GM12891 (cell line): ENCODE measurements around the gene HUWE1.

Experiments
- DNase-seq: peaks from one replicate; pipeline ENCODE4 v3.0.0; 2011; ENCODE audit warnings: low spot score; ENCODE audit not compliant: insufficient read length
- FAIRE-seq: peaks from 2 replicates; lab custom pipeline; 2011; peaks lifted over from hg19 to GRCh38; lab: Jason Lieb, UNC
- PAX5 ChIP-seq: IDR thresholded peaks from 2 replicates; pipeline ENCODE4 v1.6.1; 2011; ENCODE audit warnings: low read length, moderate library complexity, mild to moderate bottlenecking; ENCODE audit not compliant: insufficient read depth, severe bottlenecking
- POLR2A ChIP-seq: IDR thresholded peaks from 2 replicates; pipeline ENCODE4 v1.6.1; 2011; ENCODE audit warnings: low read depth, low read length, control low read depth
- POLR2AphosphoS5 ChIP-seq: IDR thresholded peaks from 2 replicates; pipeline ENCODE4 v1.6.1; 2011; ENCODE audit warnings: low read depth, low read length, control low read depth
- POU2F2 ChIP-seq: IDR thresholded peaks from 2 replicates; pipeline ENCODE4 v1.6.1; 2011; ENCODE audit warnings: low read depth, mild to moderate bottlenecking, control low read depth, low read length, moderate library complexity
- SPI1 ChIP-seq: IDR thresholded peaks from 2 replicates; pipeline ENCODE4 v1.6.1; 2011; ENCODE audit warnings: low read depth, low read length, control low read depth
- TAF1 ChIP-seq: IDR thresholded peaks from 2 replicates; pipeline ENCODE4 v1.6.1; 2011; ENCODE audit warnings: low read depth, low read length, control low read depth

The HUWE1 gene

DNA sequence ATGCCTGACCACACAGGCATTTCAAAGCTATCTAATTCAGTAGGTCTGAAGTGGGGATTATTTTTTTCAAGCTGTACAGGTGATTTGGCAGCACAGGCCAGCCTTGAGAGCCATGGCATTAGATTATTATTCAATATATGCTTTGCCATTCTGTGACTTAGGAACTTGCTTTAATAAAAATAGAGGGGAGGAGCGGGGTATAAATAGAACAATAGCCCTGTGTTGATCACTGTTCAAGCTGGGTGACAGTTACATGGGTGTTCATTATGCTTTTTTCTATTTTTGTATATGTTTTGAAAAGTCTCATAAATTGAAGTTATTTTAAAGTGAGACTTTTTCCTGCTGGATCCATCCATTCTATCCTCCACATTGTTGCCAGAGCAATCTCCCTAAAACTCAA, 20.3 kb downstream of the HUWE1 start:
- DNase-seq: no peak
- no peak for FAIRE-seq
- TF ChIP-seq PAX5: no peak
- no peak for TF ChIP-seq POLR2AphosphoS5
- TF ChIP-seq POLR2A: no peak
- no peak for TF ChIP-seq POU2F2
- TF ChIP-seq SPI1: no peak
- no peak for TF ChIP-seq TAF1

DNA sequence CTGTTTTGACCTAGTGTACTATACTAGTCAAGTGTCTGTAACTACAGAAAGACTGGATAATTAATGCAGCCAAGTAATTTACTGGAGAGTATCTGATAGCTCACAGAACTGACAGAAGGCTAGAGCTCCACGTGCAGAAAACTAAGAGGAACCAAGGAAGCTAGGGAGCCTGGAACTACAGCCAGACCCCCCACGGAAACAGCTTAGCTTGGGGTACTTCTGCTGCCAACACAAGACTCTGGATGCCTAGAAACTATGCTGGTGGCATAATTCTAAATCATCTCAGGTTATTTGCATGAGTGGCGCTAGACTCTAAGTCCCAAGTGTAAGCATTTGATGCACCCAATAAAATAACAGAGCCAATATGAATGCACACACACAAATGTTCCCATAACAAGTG, 26.5 kb downstream of the HUWE1 start:
- no peak for FAIRE-seq
- TF ChIP-seq PAX5 (no peak), POLR2AphosphoS5 (no peak), POLR2A (no peak), POU2F2 (no peak), SPI1 (no peak), TAF1 (no peak)
- no peak for DNase-seq

DNA sequence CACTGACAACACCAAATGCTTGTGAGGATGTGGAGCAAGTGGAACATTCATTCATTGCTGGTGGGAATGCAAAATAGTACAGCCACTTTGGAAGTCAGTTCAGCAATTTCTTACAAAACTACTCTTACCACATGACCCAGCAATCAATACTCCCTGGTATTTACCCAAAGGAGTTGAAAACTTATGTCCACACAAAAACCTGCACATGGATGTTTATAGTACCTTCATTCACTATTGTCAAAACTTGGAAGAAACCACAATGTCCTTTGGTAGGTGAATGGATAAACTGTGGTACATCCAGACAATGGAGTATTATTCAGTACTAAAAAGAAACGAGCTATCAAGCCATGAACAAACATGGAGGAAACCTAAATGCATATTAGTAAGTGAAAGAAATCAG, 27.5 kb downstream of the HUWE1 start:
- no peak for FAIRE-seq

DNA sequence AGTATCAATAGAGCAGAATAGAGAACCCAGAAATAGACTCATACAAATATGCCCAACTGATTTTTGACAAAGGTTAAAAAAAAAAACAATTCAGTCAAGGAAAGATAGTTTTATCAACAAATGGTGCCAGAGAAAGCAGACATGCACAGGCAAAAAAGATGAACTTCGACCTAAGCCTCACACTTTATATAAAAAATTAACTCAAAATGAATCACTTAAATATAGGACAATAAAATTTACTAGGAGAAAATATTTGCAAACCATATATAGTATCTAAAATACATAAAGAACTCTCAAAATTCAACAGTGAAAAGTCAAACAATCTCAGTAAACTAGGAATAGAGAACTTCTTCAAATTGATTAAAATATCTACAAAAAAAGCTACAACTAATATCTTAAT, 29.7 kb downstream of the HUWE1 start:
- FAIRE-seq: no peak
- TF ChIP-seq PAX5 (no peak), POLR2AphosphoS5 (no peak), SPI1 (no peak), TAF1 (no peak), POU2F2 (no peak), POLR2A (no peak)
- DNase-seq: no peak

More for the DNA sequence above, 27.5 kb downstream of the HUWE1 start:
- DNase-seq: no peak
- no peak for TF ChIP-seq PAX5
- TF ChIP-seq POU2F2: no peak
- no peak for TF ChIP-seq POLR2A
- no peak for TF ChIP-seq POLR2AphosphoS5
- no peak for TF ChIP-seq SPI1
- TF ChIP-seq TAF1: no peak

DNA sequence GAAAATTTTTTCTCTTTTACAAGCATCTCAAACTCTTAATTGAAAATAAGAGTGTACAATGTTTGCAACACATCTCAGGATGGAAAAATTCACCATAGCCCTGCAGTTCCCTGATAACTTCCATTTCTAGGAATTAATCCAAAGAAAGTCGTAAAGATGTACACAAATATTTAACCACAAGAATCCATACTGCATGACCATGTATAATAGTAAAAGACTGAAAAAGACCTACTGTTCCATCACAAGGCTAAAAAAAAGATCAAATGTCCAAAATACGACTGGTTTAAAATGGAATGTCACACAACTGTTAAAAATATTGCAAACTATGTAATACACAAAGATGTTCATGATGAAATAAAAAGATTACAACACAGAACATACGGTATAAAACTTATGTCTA, 32.1 kb downstream of the HUWE1 start:
- TF ChIP-seq PAX5 (no peak), TAF1 (no peak), POU2F2 (no peak), POLR2AphosphoS5 (no peak), POLR2A (no peak), SPI1 (no peak)
- DNase-seq (no peak), FAIRE-seq (no peak)

DNA sequence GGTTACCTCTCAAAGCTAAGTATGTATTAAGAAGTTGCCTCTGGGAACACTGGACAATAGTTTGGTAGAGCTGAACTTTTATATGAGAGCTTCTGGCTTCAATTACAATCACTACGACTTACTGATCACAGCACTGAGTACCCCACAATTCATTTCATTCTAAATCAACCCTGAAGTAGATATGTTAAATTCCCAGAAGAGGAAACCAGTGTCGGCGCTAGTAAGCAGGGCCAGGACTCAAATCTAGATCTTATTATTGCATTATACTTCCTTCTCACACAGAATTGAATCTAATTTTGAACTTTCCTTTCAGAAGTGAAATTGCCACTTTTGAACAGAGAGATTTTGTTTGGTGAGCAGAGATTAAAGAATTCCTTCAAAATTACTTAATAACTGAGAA, 41.8 kb downstream of the HUWE1 start:
- TF ChIP-seq PAX5: no peak
- no peak for TF ChIP-seq POU2F2
- TF ChIP-seq SPI1: no peak
- no peak for TF ChIP-seq TAF1
- TF ChIP-seq POLR2A: no peak
- TF ChIP-seq POLR2AphosphoS5: no peak
- no peak for DNase-seq
- FAIRE-seq: no peak

DNA sequence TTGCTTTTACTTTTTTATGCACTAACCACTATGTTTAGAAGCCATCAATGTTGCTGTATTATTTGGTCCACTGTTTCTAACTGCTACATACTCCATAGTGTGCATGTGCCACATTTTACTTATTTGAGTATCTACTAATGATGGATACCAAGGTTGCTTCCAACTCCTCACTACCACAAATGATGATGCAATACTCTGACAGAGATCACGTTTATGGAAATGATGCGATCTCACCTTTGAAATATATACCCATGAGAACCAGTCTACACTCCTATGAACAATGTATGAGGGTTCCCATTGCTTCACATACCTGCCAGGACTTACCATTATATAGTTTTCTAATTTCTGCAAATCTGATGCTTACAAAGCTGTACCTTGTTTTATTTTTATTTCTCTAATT, 44.2 kb downstream of the HUWE1 start:
- peak; percentile 40 for FAIRE-seq
- no peak for TF ChIP-seq PAX5
- TF ChIP-seq POLR2A: no peak
- no peak for DNase-seq

DNA sequence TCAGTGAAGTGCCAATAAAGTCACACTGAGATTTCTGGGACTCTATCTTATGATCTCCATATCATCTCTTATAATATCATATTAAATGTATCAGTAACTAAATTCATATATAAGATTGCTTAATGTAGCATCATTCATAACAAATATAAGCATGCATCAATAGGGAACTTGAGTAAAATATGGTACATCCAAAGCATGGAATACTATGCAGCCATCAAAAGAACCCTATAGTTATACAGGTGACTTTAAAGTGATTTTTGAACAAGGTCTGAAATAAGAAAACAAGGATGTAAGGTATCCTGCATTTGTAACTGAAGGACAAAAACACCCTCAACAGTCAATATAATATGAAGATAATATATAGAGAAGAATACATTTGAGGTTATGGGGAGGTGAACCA, 47.3 kb downstream of the HUWE1 start:
- DNase-seq: no peak
- no peak for FAIRE-seq
- TF ChIP-seq PAX5: no peak
- no peak for TF ChIP-seq POLR2AphosphoS5
- TF ChIP-seq SPI1: no peak
- TF ChIP-seq TAF1: no peak
- no peak for TF ChIP-seq POLR2A
- no peak for TF ChIP-seq POU2F2

DNA sequence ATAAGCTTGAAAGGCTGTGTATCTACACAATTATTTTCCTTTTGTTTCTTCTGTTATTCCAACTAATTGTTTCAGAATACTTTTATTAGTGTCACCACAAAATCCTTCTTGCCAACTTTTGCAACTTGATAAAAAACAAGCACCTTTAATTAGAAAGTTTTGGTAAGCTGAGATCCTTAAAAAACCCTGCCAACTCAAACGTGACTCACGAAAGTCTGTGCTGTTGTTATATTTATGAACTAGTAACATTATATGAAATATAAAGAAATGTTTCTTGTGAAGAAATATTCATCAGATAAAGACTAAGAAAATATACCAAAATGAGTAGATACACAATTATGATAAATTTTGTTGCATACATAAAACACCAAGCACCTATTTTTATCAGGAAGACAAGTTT, 49.0 kb downstream of the HUWE1 start:
- DNase-seq (no peak), FAIRE-seq (no peak)
- TF ChIP-seq POU2F2: no peak
- no peak for TF ChIP-seq PAX5
- no peak for TF ChIP-seq TAF1
- no peak for TF ChIP-seq POLR2A
- no peak for TF ChIP-seq SPI1
- TF ChIP-seq POLR2AphosphoS5: no peak

DNA sequence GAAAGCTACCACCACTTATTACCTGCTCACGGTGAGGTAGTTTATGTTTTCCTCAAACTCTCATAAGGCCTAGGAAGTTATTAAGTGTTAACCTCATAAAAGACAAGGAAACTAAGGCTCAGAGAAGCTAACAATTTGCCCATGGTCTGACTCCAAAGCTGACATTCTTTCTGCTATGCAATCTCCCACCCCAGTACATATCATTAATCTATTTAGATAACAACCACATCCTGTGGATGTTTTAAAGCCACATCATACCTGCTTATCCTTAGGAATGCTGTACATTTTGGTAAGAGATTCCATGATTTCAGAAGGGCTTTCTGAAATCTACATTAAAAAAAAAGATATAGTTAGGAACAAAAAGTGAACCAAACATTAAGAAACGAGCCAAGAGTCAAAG, 55.4 kb downstream of the HUWE1 start:
- no peak for DNase-seq
- FAIRE-seq: peak; percentile 35
- TF ChIP-seq PAX5 (no peak), POLR2AphosphoS5 (no peak), SPI1 (no peak), POU2F2 (no peak), POLR2A (no peak), TAF1 (no peak)

DNA sequence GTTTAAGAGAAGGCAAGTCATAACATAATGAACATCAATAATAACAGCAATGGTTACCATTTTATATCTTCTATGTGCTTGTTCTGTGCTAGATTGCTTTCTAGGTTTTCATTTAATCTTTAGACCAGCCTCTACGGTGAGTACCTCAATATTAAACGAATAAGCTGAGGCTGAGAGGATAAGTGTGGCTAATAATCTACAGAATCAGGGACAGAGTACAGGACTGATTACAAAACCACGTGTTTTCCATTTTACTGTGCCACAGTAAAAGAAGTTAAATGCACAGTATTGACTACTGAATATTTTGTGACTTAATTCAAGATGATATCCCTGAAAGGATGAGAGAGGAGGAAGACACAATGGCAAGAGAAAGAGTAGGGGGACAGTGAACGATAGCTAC, 56.3 kb downstream of the HUWE1 start:
- FAIRE-seq (no peak), DNase-seq (no peak)
- TF ChIP-seq SPI1 (no peak), PAX5 (no peak), TAF1 (no peak), POLR2AphosphoS5 (no peak), POLR2A (no peak), POU2F2 (no peak)
